A549 (cell line): Measurements from ENCODE around the gene LGI2. TPM values are rescaled to one million over a fixed set of nuclear protein-coding genes. Genes with fewer than 3 reads are reported as not detected.

ENCODE experiments used
- ATAC-seq, 2 experiments: fragments of 200-7000 bp in 1 of 2; fragments of >200 bp in 1 of 2; cut with Nextera tagmentation in 1 of 2; cut with Tn5 transposase in 1 of 2; 3 replicates each; pipeline versions ENCODE4 v1.8.0 to v1.9.1; 2018 to 2020; ENCODE audit warnings: mild to moderate bottlenecking in 1 of 2, moderate library complexity in 1 of 2
- CTCF ChIA-PET: fragments of 300-600 bp; sonication (Branson Sonifier 250); formaldehyde crosslinking; extraction: SDS; loops from one replicate; lab custom pipeline; 2021; ENCODE audit warnings: antibody characterized with exemption, inconsistent platforms; lab: Yijun Ruan, JAX
- POLR2A ChIA-PET: fragments of 350-600 bp; formaldehyde crosslinking; extraction: SDS; loops from one replicate; lab custom pipeline; 2021; ENCODE audit warnings: antibody characterized with exemption, inconsistent platforms; lab: Yijun Ruan, JAX
- DNase-seq, 2 experiments: peaks; one replicate each; pipeline versions ENCODE4 v3.0.0 to v3.0.0-alpha.2; 2011 to 2016; ENCODE audit warnings: low read depth in 1 of 2, low spot score in 1 of 2
- FAIRE-seq: peaks from 2 replicates; lab custom pipeline; 2011; peaks lifted over from hg19 to GRCh38; lab: Jason Lieb, UNC
- H3K27ac ChIP-seq, 2 experiments: fragments of >200 bp; sonication (Bioruptor Twin); formaldehyde crosslinking; 3 replicates each; pipeline ENCODE4 v1.5.1; 2016 to 2017
- H3K4me1 ChIP-seq: fragments of >200 bp; sonication (Bioruptor Twin); formaldehyde crosslinking; 3 replicates; pipeline ENCODE4 v1.6.1; 2016
- H3K4me2 ChIP-seq: fragments of >200 bp; sonication (Bioruptor Twin); formaldehyde crosslinking; 3 replicates; pipeline ENCODE4 v1.6.1; 2016
- H3K4me3 ChIP-seq: fragments of >200 bp; sonication (Bioruptor Twin); formaldehyde crosslinking; 3 replicates; pipeline ENCODE4 v1.5.1; 2016
- H3K9me3 ChIP-seq: fragments of >200 bp; sonication (Bioruptor Twin); formaldehyde crosslinking; 3 replicates; pipeline ENCODE4 v1.6.1; 2016
- ATOH8 ChIP-seq: fragments of 250-450 bp; sonication (Bioruptor Pico); IDR thresholded peaks from 2 replicates; pipeline ENCODE4 v1.5.0; 2020; ENCODE audit warnings: low read depth, mild to moderate bottlenecking, moderate library complexity
- CBX8 ChIP-seq: fragments of 200-600 bp; sonication (generic); IDR thresholded peaks from 2 replicates; pipeline ENCODE4 v1.6.1; 2016
- CHD2 ChIP-seq: fragments of 150-350 bp; IDR thresholded peaks from 2 replicates; pipeline ENCODE4 v1.6.1; 2014; ENCODE audit warnings: low read length; ENCODE audit not compliant: partially characterized antibody
- ESRRA ChIP-seq: fragments of 150-350 bp; IDR thresholded peaks from 2 replicates; pipeline ENCODE4 v1.6.1; 2014; ENCODE audit warnings: mild to moderate bottlenecking, low read length, borderline replicate concordance
- GATA3 ChIP-seq: IDR thresholded peaks from 2 replicates; pipeline ENCODE4 v1.6.1; 2012; ENCODE audit warnings: borderline replicate concordance
- HOXB13 ChIP-seq: fragments of 250-450 bp; sonication (Bioruptor Pico); IDR thresholded peaks from 2 replicates; pipeline ENCODE4 v1.5.0; 2020; ENCODE audit warnings: low read depth, mild to moderate bottlenecking, moderate library complexity
- KDM5A ChIP-seq: fragments of 200-600 bp; sonication (generic); IDR thresholded peaks from 2 replicates; pipeline ENCODE4 v1.6.1; 2016; ENCODE audit warnings: antibody characterized with exemption, mild to moderate bottlenecking
- MAX ChIP-seq: IDR thresholded peaks from 2 replicates; pipeline ENCODE4 v1.6.1; 2012
- MAZ ChIP-seq: fragments of 150-350 bp; IDR thresholded peaks from 2 replicates; pipeline ENCODE4 v1.6.1; 2014; ENCODE audit warnings: antibody characterized with exemption, low read depth, low read length, borderline replicate concordance
- NPAS2 ChIP-seq: fragments of 250-450 bp; sonication (Bioruptor Pico); IDR thresholded peaks from 2 replicates; pipeline ENCODE4 v1.8.0; 2022; ENCODE audit warnings: mild to moderate bottlenecking, moderate library complexity, borderline replicate concordance
- NR3C1 ChIP-seq: fragments of >200 bp; sonication (Bioruptor Twin); formaldehyde crosslinking; IDR thresholded peaks from 3 replicates; pipeline ENCODE4 v1.6.1; 2017
- RAD21 ChIP-seq, 2 experiments: fragments of >200 bp in 1 of 2; sonication (Bioruptor Twin) in 1 of 2; formaldehyde crosslinking in 1 of 2; IDR thresholded peaks in 1 of 2; conservative IDR thresholded peaks in 1 of 2; 2 replicates in 1 of 2; 3 replicates in 1 of 2; pipeline ENCODE4 v1.6.1; 2012 to 2018; ENCODE audit warnings: inconsistent platforms in 1 of 2
- RCOR1 ChIP-seq: fragments of 150-350 bp; IDR thresholded peaks from 2 replicates; pipeline ENCODE4 v1.6.1; 2014; ENCODE audit warnings: antibody characterized with exemption, low read length, low read depth
- SMC3 ChIP-seq: fragments of >200 bp; sonication (Bioruptor Twin); formaldehyde crosslinking; IDR thresholded peaks from 3 replicates; pipeline ENCODE4 v1.6.1; 2018; ENCODE audit warnings: inconsistent platforms
- TFCP2L1 ChIP-seq: fragments of 250-450 bp; sonication (Bioruptor Pico); IDR thresholded peaks from 2 replicates; pipeline ENCODE4 v1.5.0; 2021; ENCODE audit warnings: mild to moderate bottlenecking
- USF2 ChIP-seq: fragments of 450-650 bp; IDR thresholded peaks from 2 replicates; pipeline ENCODE4 v1.6.1; 2014; ENCODE audit warnings: antibody characterized with exemption
- ZC3H11A ChIP-seq: fragments of 450-650 bp; IDR thresholded peaks from 2 replicates; pipeline ENCODE4 v1.6.1; 2014; ENCODE audit warnings: antibody characterized with exemption, mild to moderate bottlenecking
- ZSCAN20 ChIP-seq: fragments of 250-450 bp; sonication (Bioruptor Pico); IDR thresholded peaks from 2 replicates; pipeline ENCODE4 v1.8.0; 2022; ENCODE audit warnings: mild to moderate bottlenecking, moderate library complexity
- WGBS: methylation state at CpG from one replicate; pipeline ENCODE4 v1.1.6; 2017; ENCODE audit errors: missing lambda C conversion rate; 5-methylcytosine and 5-hydroxymethylcytosine counted together
- polyA plus RNA-seq, 4 experiments: library from polyadenylated mRNA; depleted of rRNA in 3 of 4; stranded (reverse); fragments of >200 nt; fragmentation: RNase III in 1 of 4; extraction: RNeasy Plus Mini Kit Qiagen cat#74134 plus additional on column Dnase treatment in 1 of 4; gene quantifications; 2 replicates in 3 of 4; 3 replicates in 1 of 4; pipeline ENCODE4 v1.2.3, GENCODE V29; 2011 to 2017
- TF ChIP-seq, protein P1 (sequence below): fragments of 150-350 bp; IDR thresholded peaks from 2 replicates; pipeline ENCODE4 v1.6.1; 2014; ENCODE audit warnings: low read depth, mild to moderate bottlenecking, low read length
- TF ChIP-seq, protein P2 (sequence below): IDR thresholded peaks from 2 replicates; pipeline ENCODE4 v1.6.1; 2012

Gene LGI2
- polyA plus RNA-seq, 2 of the 4 experiments (the other 2 are of a cell fraction), result 0.05 to 0.14 TPM

- TF ChIP-seq, protein P1, sequence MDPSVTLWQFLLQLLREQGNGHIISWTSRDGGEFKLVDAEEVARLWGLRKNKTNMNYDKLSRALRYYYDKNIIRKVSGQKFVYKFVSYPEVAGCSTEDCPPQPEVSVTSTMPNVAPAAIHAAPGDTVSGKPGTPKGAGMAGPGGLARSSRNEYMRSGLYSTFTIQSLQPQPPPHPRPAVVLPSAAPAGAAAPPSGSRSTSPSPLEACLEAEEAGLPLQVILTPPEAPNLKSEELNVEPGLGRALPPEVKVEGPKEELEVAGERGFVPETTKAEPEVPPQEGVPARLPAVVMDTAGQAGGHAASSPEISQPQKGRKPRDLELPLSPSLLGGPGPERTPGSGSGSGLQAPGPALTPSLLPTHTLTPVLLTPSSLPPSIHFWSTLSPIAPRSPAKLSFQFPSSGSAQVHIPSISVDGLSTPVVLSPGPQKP, result no peak
- no peak for TF ChIP-seq ESRRA
- TF ChIP-seq CBX8, result no peak
- TF ChIP-seq SMC3, result no peak
- no peak for TF ChIP-seq ZC3H11A
- TF ChIP-seq RAD21 (conservative IDR thresholded peaks at IDR 0.05 in 1 of 2, IDR thresholded peaks at IDR 0.05 in 1 of 2), result no peak
- no peak for TF ChIP-seq NR3C1
- TF ChIP-seq TFCP2L1 (CRISPR knock-in tag), result no peak
These were observed 67.5 kb downstream of the LGI2 start (continued) for GRCh38 chr4:24963277-24963676.

DNA sequence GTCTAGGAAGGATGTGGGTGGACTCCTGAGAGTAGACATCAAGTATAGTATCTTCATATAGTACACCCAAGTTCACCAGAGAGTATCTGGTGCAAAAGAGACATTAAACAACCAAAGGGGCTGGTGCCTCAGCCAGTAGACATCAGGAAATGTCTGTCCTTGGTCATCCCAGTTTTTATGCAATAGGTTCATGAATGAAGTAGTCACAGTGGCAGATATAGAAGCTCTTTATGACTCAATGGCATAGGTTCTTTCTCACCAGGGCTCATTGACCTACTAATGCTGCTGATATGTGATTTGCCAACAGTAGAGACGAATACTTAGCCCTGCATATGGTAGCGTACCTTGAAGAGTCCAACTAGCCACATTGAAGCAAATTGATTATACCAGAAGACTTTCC, 72.9 kb downstream of the LGI2 start:
- TF ChIP-seq, protein P2, sequence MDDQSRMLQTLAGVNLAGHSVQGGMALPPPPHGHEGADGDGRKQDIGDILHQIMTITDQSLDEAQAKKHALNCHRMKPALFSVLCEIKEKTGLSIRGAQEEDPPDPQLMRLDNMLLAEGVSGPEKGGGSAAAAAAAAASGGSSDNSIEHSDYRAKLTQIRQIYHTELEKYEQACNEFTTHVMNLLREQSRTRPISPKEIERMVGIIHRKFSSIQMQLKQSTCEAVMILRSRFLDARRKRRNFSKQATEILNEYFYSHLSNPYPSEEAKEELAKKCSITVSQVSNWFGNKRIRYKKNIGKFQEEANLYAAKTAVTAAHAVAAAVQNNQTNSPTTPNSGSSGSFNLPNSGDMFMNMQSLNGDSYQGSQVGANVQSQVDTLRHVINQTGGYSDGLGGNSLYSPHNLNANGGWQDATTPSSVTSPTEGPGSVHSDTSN, result no peak
- TF ChIP-seq ATOH8, result no peak
- TF ChIP-seq RCOR1, result no peak
- no peak for TF ChIP-seq GATA3
- no peak for TF ChIP-seq KDM5A
- TF ChIP-seq, protein P1, result no peak
- no peak for TF ChIP-seq HOXB13 (CRISPR knock-in tag)
- TF ChIP-seq USF2, result no peak
- no peak for TF ChIP-seq ZSCAN20 (CRISPR knock-in tag)
- no peak for TF ChIP-seq MAZ
- CTCF ChIA-PET, result no interaction called here

GRCh38 chr4:24956763-24957162, 74.0 kb downstream of the LGI2 start:
- Histone ChIP-seq H3K4me3 (no peak overlapping the region), H3K9me3 (no peaks in the 10 kb centered on the region), H3K27ac (no peak overlapping the region), H3K4me2 (no peak overlapping the region), H3K4me1 (no peaks in the 10 kb centered on the region)
- no peak for DNase-seq
- ChIA-PET CTCF (interaction anchor here (0.7 to 2.0 kb wide), 3 partner anchors 21 to 468 kb away, joined by 3 to 6 read pairs (median 3); no protein-coding TSS in a partner anchor), POLR2A (no interaction called here)
- no peak for FAIRE-seq
- WGBS, result 80% methylated on average over 2 of the region's 2 CpGs
- no peak for TF ChIP-seq CHD2
- no peak for TF ChIP-seq NPAS2 (CRISPR knock-in tag)
- no peak for TF ChIP-seq ATOH8
- TF ChIP-seq ESRRA, result no peak
- no peak for TF ChIP-seq MAX
- no peak for ATAC-seq

More for the DNA sequence above, 72.9 kb downstream of the LGI2 start:
- POLR2A ChIA-PET, result no interaction called here
- no peak overlapping the region for H3K4me2 ChIP-seq
- WGBS, result 4% methylated on average over 2 of the region's 2 CpGs
- no peaks in the 10 kb centered on the region for H3K4me1 ChIP-seq
- FAIRE-seq (no peak), ATAC-seq (no peak), DNase-seq (no peak)
- no peak overlapping the region for H3K4me3 ChIP-seq
- no peak overlapping the region for H3K27ac ChIP-seq
- no peaks in the 10 kb centered on the region for H3K9me3 ChIP-seq
